SK-N-MC (cell line): ENCODE results near the gene HIGD1C.

Source experiments
- EZH2 ChIP-seq: fragments of 200-600 bp; sonication (generic); IDR thresholded peaks from one replicate; pipeline ENCODE4 v1.6.1; 2017; ENCODE audit warnings: antibody characterized with exemption
- FOXP2 ChIP-seq: optimal IDR thresholded peaks from 2 replicates; pipeline ENCODE3; 2011; ENCODE audit warnings: mild to moderate bottlenecking, moderate library complexity; ENCODE audit not compliant: insufficient read depth; ENCODE audit errors: extremely low read length, control extremely low read depth
- POLR2AphosphoS5 ChIP-seq: IDR thresholded peaks from 2 replicates; pipeline ENCODE4 v1.6.1; 2012; ENCODE audit warnings: mild to moderate bottlenecking, low read depth, low read length, borderline replicate concordance

DNA sequence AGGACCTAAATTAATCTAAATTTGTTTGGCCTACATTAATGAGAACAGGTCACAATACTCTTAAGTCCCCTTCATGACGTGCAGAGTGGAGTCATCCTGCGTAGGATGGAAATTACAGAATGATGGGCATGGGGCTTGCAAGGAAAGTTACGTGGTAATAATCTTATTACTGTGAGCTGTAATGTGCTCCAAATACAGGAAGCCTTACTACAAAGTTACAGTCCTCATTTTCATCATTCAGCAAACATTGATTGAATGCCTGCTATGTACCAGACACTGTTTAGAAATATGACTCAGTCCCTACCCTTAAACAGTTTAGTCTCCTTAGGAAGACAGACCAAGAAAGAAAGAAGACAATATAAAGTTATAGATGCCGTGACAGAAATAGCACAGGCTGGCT is 9.4 kb downstream of the HIGD1C start:
- no peak for TF ChIP-seq EZH2
- TF ChIP-seq FOXP2 = no peak
- TF ChIP-seq POLR2AphosphoS5 = no peak
